Ecto neural progenitor cell (in vitro differentiated cells): ENCODE measurements around the gene MAGI1.
A peak's percentile ranks its signal among the peaks of the same experiment; 100 is the strongest.

Source experiments
- DNase-seq: peaks from one replicate; pipeline ENCODE4 v3.0.0-alpha.2; 2018; ENCODE audit warnings: low spot score

The MAGI1 gene

DNA sequence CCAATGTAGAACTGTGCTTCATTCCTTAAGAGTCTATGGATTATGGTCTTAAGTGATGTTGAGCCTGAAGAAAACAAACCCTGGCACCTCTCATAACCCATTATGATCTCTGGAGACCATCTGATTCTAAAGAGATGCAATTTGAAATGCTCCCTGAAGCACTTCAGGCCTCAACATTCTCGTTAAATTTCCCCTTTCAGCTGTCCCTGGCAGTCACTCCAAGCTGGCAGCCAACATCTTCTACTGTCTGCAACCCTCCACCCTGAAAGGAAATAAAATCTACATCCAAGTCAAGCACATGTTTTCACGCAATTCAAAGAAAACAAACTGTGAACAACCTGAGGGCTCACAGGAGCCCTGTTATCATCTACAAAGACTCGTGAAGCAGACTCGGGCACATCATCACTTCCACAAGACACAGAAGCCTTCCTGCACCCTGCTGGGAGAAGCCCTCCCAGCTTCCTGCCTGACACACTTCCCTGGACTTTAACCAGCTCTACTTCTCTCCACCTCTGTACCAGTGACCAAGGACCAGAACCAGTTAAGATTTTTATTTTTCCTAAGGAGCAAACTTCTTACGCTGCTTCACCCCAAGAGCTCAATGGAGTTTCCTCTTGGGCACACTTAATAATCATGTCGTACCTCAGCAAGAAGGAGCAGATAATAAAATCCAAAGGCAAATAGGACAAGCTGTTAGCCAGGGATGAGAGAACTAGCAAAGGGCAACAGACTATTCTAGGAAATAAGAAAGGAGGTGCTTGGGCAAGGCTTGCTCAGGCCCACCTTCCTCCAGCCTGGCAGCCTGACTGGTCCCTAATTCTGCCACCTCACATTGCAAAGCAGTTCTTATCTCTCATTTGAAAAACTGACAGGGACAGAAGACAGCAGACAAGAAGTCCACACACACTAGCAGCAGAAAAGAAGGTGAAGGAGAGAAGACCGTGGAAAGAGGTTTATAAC is 67.1 kb downstream of the MAGI1 start:
- DNase-seq: no peak

DNA sequence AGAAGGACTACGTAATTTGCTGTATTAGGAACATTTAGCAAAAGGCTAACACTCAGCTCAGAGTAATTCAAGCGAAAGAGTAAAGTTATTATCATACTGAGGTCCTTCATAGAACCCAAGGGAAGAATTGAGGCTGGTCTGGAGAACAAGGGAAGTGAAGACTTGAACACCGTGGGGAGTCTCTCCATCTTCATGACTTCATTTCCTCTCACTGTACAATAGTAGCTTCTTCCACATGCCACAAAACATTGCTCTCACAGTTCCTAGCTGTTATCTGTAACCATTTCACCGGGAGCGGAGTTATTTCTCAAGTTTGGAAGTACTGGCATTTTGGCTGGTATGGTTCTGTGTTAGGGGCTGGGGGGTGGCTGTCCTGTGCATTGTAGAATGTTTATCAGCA is 69.7 kb downstream of the MAGI1 start:
- DNase-seq: no peak

DNA sequence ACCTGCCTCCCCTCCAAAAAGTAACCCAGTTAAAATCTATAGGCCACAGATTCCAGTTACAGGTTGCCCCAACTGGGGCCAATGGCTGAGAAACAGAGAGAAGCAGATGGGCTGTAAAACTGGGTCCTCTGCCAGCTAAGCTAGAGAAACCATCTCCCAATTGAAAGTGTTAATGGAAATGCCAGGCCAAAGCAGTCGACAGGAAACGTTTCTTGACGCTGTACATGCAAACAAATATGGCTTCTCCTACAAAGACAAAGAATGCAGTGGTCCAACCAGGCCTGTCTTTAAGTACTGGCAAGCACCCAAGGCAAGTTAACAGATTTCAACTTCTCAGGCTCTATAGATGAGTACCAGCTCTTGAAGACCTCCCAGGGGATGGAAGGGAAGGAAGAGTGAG is 71.3 kb downstream of the MAGI1 start:
- no peak for DNase-seq

DNA sequence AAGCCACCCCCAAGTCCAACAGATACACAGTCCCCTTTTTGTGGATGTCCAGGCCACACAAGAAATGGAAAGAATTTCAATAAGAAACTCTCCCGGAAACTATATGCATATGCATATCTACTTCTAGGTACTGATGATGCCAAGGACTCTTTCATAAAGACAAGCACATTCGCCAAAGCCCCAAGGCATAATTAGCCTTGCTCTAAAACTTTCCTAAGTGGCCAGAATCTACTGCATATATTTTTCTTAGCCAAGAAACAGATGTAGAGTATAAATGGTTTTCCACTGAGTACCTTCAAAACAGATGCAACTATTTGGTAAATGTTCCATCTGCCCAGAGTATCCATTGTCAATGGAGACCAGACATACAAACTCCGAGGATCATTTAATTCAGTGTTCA is 73.9 kb downstream of the MAGI1 start:
- no peak for DNase-seq

DNA sequence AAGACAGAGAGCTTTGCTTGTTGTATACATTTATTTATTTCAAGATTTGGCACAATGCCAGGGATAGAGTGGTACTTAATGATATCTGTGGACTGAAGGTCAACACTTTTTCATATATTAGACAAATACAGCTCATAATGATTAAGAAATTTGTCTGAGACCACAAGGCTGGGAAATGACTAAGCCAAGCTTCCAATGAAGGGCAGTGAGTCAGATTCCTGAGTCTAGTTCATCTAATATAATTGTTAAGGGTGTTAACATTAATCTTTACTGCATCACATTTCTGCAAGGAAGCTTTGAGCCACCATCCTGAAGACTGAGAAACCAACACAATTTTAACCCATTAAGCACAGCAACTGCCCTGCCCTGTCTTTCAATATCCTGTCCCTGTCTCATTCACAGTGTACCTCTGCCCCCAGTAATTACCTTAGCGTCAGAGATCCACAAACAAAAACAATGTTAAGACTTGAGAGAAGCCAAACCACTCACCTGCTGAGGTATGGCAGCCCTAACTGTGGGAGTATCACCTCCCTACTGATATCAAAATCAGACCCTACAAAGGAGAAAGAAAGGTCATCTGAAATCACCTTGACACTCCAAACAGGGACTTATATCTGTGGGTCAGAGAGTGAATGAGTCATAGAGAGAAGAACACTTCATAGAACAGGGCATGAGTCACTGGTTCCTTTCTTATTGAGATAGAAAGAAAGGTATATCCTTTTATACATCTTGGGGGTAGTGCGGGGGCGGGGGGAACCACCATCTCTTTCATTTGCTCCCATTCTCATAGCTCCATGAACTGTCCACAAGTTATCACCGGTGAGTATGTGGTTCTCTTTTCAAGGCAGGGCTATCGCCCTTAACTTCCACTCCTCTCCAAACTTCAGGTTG is 74.7 kb downstream of the MAGI1 start:
- no peak for DNase-seq

DNA sequence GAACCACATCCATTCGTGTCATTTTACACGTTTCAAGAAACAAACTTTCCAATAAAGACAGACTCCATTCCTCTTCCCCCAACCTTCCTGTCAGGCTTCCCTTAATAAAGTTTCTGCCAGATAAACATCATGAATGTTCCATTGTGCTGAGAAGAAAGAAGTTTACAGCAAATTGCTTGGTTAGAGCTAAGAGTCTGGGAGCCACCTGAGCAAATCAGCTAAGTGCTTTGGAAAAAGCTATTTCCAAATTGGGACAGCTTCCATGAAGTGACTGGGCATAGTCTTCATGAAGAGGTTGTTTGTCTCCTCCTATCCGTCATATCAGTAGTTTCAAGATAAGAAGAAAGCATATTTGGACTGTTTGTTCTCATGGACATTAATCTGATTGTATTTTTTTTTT is 77.0 kb downstream of the MAGI1 start:
- no peak for DNase-seq

DNA sequence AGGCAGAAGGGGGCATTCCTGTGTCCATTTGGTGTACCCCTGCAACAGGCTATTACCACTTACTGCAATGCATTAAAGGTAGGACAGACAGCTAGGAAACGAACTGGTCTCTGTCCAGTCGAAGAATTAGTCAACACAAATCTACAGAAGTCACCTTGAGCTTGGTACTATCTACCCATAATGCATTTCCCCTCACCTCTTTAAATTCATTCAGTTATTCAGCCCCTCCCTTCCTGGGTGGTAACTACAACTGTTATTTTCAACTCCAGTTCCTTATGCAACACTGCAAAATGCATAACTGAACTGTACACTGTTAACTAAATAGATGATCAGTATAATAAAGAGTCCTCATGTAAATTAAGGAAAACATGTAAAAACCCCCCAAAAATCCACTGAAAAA is 77.6 kb downstream of the MAGI1 start:
- DNase-seq: no peak

DNA sequence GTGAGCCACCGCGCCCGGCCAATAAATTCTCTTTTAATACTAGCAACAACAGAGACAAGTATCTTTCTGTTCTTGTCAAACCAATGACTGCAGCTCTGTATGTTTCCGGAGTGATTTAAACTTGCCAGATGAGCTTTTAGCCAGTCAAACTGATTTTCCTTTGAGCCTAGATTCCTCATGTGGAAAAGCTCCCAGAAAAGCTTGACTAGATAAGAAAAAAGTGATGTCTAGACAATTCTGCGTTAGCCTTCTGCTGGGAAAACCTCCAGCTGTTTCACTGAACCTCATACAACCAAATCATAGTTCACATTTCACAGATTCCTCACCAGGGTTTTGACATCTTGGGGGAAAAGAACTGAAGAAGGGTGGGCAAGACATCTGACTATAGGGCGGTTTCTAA is 78.6 kb downstream of the MAGI1 start:
- no peak for DNase-seq

DNA sequence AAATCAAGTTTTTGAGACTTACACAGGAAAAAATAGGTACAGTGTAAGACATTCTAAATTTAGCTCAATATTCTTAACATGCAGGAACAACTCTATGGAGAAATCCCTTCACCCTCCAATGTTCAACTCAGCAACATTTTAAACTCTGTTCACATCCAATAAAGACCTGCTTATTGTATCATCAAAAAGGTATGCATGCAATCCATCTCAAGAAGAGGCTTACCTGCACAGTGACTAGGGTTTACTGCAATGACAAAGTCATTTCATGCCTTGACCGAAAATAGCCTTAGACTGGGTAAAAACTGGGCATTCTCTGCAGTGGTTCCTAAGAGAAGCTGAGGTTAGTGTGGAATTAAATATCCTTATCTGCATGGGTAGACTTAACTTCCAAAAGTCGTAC is 80.5 kb downstream of the MAGI1 start:
- DNase-seq: no peak

DNA sequence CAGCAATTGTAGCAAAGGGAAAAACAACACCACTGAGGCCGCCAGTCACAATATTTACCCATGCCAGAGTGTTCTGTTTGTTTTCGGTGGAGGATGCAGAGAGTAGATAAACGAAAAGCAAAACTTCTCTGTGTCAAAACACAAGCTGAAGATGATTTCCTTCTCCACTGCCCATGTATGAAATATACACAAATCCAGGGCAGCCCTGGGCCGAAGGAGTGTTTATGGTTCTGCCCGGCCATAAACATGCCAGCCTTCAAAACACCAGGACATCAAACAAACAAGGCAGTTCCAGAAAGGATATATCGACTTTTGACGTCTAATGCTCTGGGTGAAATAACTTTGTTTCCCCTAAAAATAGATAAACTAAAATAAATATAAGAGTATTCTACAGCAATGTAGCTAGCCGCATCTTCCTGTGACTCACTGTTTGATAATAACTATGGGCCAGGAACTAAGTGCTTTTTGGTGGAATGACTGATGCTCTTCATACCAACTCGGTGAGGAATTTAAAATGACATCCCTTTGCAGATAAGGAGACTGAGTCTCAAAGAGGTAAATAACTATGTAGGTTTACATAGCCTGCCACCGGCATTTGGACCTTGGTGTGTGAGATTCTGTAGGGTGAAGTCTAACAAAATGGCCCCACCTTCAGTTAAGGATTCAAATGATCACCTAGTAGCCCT is 82.8 kb downstream of the MAGI1 start:
- DNase-seq: no peak

DNA sequence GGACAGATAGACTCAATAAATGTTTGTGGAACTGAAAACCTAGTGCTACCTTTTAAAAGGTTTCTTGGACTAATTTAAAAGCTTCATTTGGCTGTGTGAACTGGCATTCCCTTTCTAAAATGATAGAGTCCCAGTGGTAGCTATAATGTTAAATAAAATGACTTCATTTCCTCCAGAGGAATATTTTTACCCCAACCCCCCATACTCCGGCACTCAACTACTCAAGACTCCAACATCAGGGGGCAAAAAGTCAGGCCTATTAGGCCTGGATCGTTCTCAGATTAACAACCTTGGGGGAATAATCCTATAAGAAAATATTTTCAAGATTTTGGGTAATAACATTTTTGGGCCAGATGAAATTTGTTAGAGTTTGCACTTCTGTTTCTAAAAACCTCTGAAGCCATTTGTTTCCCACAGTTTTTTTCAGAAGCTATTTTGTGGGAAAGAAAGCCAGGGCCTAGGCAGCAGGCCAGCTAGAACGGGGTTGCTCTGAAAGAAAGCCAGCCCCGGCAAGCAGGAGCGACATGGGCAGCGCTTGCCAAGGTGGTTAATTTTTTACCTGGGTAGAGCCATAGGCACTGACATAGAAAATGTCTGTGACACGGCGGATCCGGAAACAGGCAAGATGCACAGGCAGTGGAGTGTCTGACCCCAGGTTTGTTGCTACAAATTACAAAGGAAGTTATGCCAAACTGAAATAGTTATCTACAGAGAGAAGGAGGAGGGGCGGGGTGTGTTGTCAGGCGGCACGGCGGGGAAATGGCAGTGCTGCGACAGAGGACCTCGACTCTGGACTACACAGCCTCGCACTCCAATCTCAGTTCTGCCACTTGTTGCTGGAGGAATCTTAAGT is 84.6 kb downstream of the MAGI1 start:
- DNase-seq: no peak

DNA sequence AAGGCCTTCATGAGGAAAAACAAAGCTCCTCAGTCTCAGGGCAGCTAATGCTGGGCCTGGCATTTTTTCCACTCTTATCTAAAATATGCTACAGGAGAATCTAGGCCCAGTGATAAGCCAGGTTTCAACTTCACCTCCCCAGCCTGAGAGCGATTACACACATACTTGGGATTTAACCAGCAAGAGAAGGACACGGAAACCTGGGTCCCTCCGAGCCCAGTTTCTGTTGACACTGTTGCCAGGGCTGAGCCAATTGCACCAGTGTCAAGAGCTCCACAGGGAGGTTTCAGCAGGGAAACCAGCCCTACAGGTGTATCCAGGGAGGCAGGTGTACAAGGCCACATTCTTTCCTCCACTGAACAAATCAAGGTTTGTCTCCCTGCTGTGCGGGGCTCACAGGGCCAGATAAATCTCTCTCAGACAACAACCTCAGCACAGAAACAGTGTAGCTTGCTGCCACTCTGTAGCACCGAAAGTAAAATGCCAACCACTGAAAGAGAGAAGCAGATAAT is 85.4 kb downstream of the MAGI1 start:
- DNase-seq: peak; percentile 54

DNA sequence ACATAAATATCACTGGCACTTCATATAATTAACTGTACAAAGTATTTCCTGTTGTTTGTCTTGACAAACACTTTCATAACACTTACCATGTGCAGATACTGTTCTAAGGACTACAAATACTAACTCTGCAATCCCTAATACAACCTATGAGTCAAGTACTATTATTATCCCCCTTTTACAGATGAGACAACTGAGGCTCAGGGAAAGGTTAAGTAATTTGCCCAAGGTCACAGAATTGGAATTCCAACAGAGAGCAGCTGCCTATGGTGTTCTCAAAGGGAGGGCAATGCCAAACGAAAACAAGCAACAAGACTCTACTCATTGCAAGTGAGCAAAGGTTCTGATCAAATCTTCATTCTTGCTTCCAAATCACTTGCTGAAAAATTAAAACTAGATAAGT is 85.9 kb downstream of the MAGI1 start:
- no peak for DNase-seq

DNA sequence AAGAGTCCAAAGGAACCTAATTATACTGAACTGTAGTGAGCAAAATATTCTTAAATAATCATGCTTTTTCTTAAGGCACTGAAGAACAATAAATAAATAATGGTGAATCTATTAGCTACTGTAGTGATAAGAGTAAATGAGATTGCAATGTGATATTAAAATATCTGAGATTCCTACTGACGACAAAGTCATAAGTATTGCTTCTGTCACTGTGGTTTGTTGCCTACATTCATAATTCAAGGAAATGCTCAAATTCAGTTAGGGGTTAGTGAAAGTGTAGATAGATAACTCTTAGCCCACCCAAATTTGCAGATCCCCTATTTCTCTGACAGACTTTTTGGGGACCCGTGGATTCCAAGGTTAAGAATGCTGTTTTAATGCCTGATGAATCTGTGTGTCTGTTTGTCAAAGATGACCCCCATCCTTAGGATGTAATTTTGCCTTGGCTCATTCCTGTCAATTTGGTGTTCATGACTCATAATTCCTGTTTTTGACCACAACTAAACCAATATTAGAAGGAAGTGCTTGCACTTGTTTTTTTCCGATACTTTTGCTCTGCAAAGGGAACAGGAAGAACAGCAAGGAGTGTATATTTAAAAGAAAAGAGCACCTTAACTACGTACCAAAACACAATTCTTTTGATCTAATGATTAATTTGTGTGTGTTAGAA is 86.7 kb downstream of the MAGI1 start:
- no peak for DNase-seq

DNA sequence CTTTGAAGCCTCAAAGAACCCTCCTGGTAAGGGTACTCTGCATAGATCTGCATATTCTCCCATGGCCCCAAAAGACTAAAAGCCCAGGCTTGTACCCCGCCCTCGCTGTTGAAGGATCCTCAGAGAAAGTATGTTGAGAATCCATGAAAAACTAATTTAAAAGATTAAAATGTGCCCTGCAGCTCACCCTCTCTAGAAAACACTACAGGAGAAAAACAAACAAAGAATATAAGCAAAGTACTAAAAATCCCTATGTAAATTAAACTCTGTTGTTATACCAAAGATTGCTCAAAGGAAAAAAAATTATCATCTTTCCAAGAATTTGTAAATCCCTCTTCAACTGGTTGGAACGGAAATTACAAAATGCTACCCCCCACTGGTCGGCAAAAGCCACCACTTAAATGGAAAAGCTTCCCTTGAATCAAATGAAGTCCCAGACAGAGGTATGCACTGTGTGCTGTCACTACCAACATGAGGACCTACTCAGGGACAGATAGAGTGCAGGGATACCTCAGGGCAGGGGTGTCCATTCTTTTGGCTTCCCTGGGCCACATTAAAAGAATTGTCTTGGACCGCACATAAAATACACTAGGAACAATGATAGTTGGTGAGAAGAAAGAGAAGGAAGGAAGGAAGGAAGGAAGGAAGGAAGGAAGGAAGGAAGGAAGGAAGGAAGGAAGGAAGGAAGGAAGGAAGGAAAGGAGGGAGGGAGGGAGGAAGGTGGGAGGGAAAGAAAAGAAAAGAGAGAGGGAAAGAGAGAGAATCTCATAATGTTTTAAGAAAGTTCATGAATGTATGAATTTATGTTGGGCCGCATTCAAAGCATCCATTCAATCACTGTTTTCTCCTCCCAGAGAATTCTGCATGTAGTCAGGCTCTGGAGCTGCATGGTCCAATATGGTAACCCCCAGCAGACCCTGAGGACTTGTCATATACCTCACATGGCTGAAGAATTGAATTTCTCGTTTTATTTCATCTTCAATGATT is 88.1 kb downstream of the MAGI1 start:
- DNase-seq: no peak

DNA sequence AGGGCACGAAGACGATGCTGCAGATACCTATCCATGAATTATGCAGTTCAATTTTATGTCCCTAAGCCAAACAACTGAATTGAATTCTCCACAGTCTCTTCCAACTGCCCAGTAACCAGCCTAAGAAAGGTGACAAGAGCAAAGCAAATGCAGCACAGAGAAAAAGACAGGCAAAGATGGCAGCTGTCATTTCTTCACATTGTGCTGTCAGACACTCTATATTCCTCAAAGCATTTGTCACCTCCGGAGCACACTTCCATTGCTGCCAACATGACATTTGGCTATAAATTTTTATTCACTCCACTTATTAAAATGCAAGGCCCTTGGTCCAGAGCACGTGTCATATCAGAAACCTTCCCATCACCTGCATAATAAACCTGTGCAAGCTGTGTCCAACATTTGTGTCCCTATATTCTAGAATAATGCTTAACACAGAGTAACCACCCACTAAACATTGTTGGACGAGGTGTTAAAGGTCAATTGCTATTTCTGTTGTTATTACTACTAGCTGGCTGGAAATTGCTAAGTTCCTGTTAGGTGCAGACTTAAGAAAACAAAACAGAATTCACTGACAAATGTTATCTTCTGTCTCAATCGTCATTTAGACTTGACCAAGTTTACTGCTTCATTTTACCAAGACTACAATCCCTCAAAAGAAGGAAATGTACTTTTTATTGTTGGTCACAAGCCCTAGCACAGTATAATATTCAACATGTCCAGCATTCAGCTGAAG is 89.7 kb downstream of the MAGI1 start:
- no peak for DNase-seq

DNA sequence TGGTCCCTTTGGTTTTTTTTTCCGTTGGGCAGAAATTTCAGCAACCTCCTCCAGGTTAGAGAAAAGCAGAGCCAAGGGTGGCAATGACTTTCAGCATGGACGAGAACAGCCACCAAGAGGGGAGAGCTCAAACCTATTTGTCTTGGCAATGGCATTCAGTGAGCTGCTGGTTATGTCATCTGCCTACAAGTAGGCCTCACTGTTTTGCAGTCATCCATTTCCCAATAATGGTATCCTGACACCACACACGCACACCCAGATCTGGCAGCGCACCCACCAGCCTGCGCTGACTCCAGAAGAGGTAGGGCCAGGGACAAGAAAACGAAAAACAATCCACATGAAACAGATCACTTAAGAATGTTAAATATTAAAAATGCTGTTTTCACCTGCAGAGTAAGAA is 92.3 kb downstream of the MAGI1 start:
- DNase-seq: no peak

DNA sequence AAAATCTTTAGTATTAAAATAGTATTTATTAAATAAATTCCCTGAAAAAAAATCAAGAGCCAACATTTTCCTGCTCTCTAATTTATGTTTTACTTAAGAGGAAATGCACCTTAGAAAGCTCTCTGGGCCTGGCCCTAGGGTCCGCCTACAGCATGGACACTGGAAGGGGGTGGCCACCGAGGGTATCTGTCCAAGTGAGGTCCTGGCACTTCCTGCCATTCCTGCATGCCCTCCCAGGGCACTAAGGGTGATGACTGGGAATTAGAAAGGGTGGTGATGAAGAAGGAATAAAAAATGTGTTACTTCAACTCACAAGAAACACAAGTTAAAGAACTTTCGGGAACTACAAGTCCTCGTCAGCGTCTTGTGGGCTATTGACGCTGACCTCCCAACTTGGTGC is 92.8 kb downstream of the MAGI1 start:
- DNase-seq: no peak

DNA sequence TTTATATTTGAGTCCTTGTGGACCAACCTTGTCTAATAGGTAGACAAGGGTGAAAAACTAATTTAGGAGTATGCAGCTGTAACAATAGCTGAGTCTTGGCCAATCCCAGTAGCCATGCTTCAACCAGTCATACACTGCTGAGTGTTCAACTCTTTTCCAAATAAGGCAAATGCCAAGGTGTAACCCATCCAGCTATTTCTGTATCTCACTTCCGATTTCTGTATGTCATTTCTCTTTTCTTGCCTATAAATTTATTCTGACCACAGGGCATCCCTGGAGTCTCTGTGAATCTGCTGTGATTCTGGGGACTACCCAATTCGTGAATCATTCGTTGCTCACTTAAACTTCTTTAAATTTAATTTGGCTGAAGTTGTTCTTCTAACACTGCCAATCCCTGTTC is 93.2 kb downstream of the MAGI1 start:
- DNase-seq: no peak
